ENCODE data around the gene ACSM3.
"Not testable (repeated sequence)": the region's sequence is repeated elsewhere in the genome, so short reads cannot be mapped to it uniquely, and the experiment has no call there.

ACSM3 gene

GRCh38 chr16:20763461-20764232, at the start of gene ACSM3:
Gene ACSM3 (plus strand): TSS chr16:20764014. CDS start chr16:20770035, 6,021 bp downstream.
- peaks cover 16% of the 10 kb centered on the region for H3K4me1 ChIP-seq (ENCODE audit: control insufficient read depth, insufficient read depth, low read length)
- no peaks in the 10 kb centered on the region for H3K9me3 ChIP-seq (ENCODE audit: control insufficient read depth, low read length)
- peak within 1 kb of the TSS; percentile 35 for H3K9ac ChIP-seq (ENCODE audit: low read length)
- peak within 1 kb of the TSS; percentile 78 for H3K4me3 ChIP-seq (ENCODE audit: low read length)
- DNase-seq (ENCODE audit: low read depth), result peak; percentile 90
- no peaks in the 10 kb centered on the region for H3K27me3 ChIP-seq (replicated peaks; ENCODE audit: control insufficient read depth, insufficient read depth, low read length)
- H3K36me3 ChIP-seq (ENCODE audit: control insufficient read depth, insufficient read depth, low read length, severe bottlenecking), result no peaks in the 10 kb centered on the region

- DNase-seq (ENCODE audit: low read depth); H3K9ac ChIP-seq (ENCODE audit: low read length); H3K4me3 ChIP-seq (ENCODE audit: low read length); H3K4me1 ChIP-seq (ENCODE audit: control insufficient read depth, insufficient read depth, low read length); H3K36me3 ChIP-seq (ENCODE audit: control insufficient read depth, insufficient read depth, low read length, severe bottlenecking); H3K9me3 ChIP-seq (ENCODE audit: control insufficient read depth, low read length); H3K27me3 ChIP-seq (replicated peaks; ENCODE audit: control insufficient read depth, insufficient read depth, low read length): not testable (repeated sequence)
Measured at GRCh38 chr16:20717718-20718117, 46.1 kb upstream of the ACSM3 start.

- no peak for DNase-seq (ENCODE audit: low read depth)
Measured at GRCh38 chr16:20720251-20720650, 43.6 kb upstream of the ACSM3 start.

GRCh38 chr16:20726661-20727060, 37.2 kb upstream of the ACSM3 start:
- no peaks in the 10 kb centered on the region for H3K27me3 ChIP-seq (replicated peaks; ENCODE audit: control insufficient read depth, insufficient read depth, low read length)
- H3K4me1 ChIP-seq (ENCODE audit: control insufficient read depth, insufficient read depth, low read length), result no peaks in the 10 kb centered on the region
- no peak for DNase-seq (ENCODE audit: low read depth)
- H3K9ac ChIP-seq (ENCODE audit: low read length), result no peak overlapping the region
- H3K4me3 ChIP-seq (ENCODE audit: low read length), result no peak overlapping the region
- H3K36me3 ChIP-seq (ENCODE audit: control insufficient read depth, insufficient read depth, low read length, severe bottlenecking), result peaks cover 3% of the 10 kb centered on the region
- no peaks in the 10 kb centered on the region for H3K9me3 ChIP-seq (ENCODE audit: control insufficient read depth, low read length)

More at GRCh38 chr16:20720251-20720650, 43.6 kb upstream of the ACSM3 start:
- Histone ChIP-seq H3K27me3 (replicated peaks; ENCODE audit: control insufficient read depth, insufficient read depth, low read length) (no peaks in the 10 kb centered on the region), H3K4me3 (ENCODE audit: low read length) (no peak overlapping the region), H3K36me3 (ENCODE audit: control insufficient read depth, insufficient read depth, low read length, severe bottlenecking) (no peaks in the 10 kb centered on the region), H3K4me1 (ENCODE audit: control insufficient read depth, insufficient read depth, low read length) (no peaks in the 10 kb centered on the region), H3K9ac (ENCODE audit: low read length) (no peak overlapping the region), H3K9me3 (ENCODE audit: control insufficient read depth, low read length) (no peaks in the 10 kb centered on the region)

- no peaks in the 10 kb centered on the region for H3K4me1 ChIP-seq (ENCODE audit: control insufficient read depth, insufficient read depth, low read length)
- H3K27me3 ChIP-seq (replicated peaks; ENCODE audit: control insufficient read depth, insufficient read depth, low read length), result no peaks in the 10 kb centered on the region
- DNase-seq (ENCODE audit: low read depth), result no peak
- H3K4me3 ChIP-seq (ENCODE audit: low read length), result no peak overlapping the region
- no peak overlapping the region for H3K9ac ChIP-seq (ENCODE audit: low read length)
- H3K9me3 ChIP-seq (ENCODE audit: control insufficient read depth, low read length), result no peaks in the 10 kb centered on the region
- H3K36me3 ChIP-seq (ENCODE audit: control insufficient read depth, insufficient read depth, low read length, severe bottlenecking), result peaks cover 3% of the 10 kb centered on the region
Measured at GRCh38 chr16:20727181-20727580, 36.6 kb upstream of the ACSM3 start.

- Histone ChIP-seq H3K4me3 (ENCODE audit: low read length) (no peak overlapping the region), H3K9me3 (ENCODE audit: control insufficient read depth, low read length) (no peaks in the 10 kb centered on the region), H3K9ac (ENCODE audit: low read length) (no peak overlapping the region), H3K4me1 (ENCODE audit: control insufficient read depth, insufficient read depth, low read length) (no peaks in the 10 kb centered on the region), H3K36me3 (ENCODE audit: control insufficient read depth, insufficient read depth, low read length, severe bottlenecking) (peaks cover 8% of the 10 kb centered on the region), H3K27me3 (replicated peaks; ENCODE audit: control insufficient read depth, insufficient read depth, low read length) (no peaks in the 10 kb centered on the region)
- no peak for DNase-seq (ENCODE audit: low read depth)
Measured at GRCh38 chr16:20729141-20729540, 34.7 kb upstream of the ACSM3 start.

- Histone ChIP-seq H3K36me3 (ENCODE audit: control insufficient read depth, insufficient read depth, low read length, severe bottlenecking) (peaks cover 54% of the 10 kb centered on the region), H3K27me3 (replicated peaks; ENCODE audit: control insufficient read depth, insufficient read depth, low read length) (no peaks in the 10 kb centered on the region), H3K9me3 (ENCODE audit: control insufficient read depth, low read length) (no peaks in the 10 kb centered on the region), H3K9ac (ENCODE audit: low read length) (no peak overlapping the region), H3K4me1 (ENCODE audit: control insufficient read depth, insufficient read depth, low read length) (peaks cover 16% of the 10 kb centered on the region), H3K4me3 (ENCODE audit: low read length) (no peak overlapping the region)
- no peak for DNase-seq (ENCODE audit: low read depth)
Measured at GRCh38 chr16:20734056-20734455, 29.8 kb upstream of the ACSM3 start.

GRCh38 chr16:20734782-20735181, 29.0 kb upstream of the ACSM3 start:
- H3K36me3 ChIP-seq (ENCODE audit: control insufficient read depth, insufficient read depth, low read length, severe bottlenecking), result peaks cover 54% of the 10 kb centered on the region
- no peaks in the 10 kb centered on the region for H3K9me3 ChIP-seq (ENCODE audit: control insufficient read depth, low read length)
- no peak overlapping the region for H3K4me3 ChIP-seq (ENCODE audit: low read length)
- no peak overlapping the region for H3K9ac ChIP-seq (ENCODE audit: low read length)
- DNase-seq (ENCODE audit: low read depth), result no peak
- H3K4me1 ChIP-seq (ENCODE audit: control insufficient read depth, insufficient read depth, low read length), result peaks cover 17% of the 10 kb centered on the region
- no peaks in the 10 kb centered on the region for H3K27me3 ChIP-seq (replicated peaks; ENCODE audit: control insufficient read depth, insufficient read depth, low read length)

- Histone ChIP-seq H3K4me1 (ENCODE audit: control insufficient read depth, insufficient read depth, low read length) (peaks cover 24% of the 10 kb centered on the region), H3K4me3 (ENCODE audit: low read length) (no peak overlapping the region), H3K9ac (ENCODE audit: low read length) (no peak overlapping the region), H3K27me3 (replicated peaks; ENCODE audit: control insufficient read depth, insufficient read depth, low read length) (no peaks in the 10 kb centered on the region), H3K9me3 (ENCODE audit: control insufficient read depth, low read length) (no peaks in the 10 kb centered on the region), H3K36me3 (ENCODE audit: control insufficient read depth, insufficient read depth, low read length, severe bottlenecking) (peaks cover 51% of the 10 kb centered on the region)
- DNase-seq (ENCODE audit: low read depth), result no peak
Measured at GRCh38 chr16:20735490-20735889, 28.3 kb upstream of the ACSM3 start.

- Histone ChIP-seq H3K9me3 (ENCODE audit: control insufficient read depth, low read length) (no peaks in the 10 kb centered on the region), H3K27me3 (replicated peaks; ENCODE audit: control insufficient read depth, insufficient read depth, low read length) (no peaks in the 10 kb centered on the region), H3K9ac (ENCODE audit: low read length) (peak overlapping the region; percentile 99), H3K4me3 (ENCODE audit: low read length) (peak overlapping the region; percentile 100), H3K36me3 (ENCODE audit: control insufficient read depth, insufficient read depth, low read length, severe bottlenecking) (peaks cover 37% of the 10 kb centered on the region), H3K4me1 (ENCODE audit: control insufficient read depth, insufficient read depth, low read length) (peaks cover 28% of the 10 kb centered on the region)
- DNase-seq (ENCODE audit: low read depth), result peak; percentile 36
Measured at GRCh38 chr16:20740007-20740883, 23.6 kb upstream of the ACSM3 start.

- peak overlapping the region; percentile 99 for H3K9ac ChIP-seq (ENCODE audit: low read length)
- peak; percentile 94 for DNase-seq (ENCODE audit: low read depth)
- H3K9me3 ChIP-seq (ENCODE audit: control insufficient read depth, low read length), result no peaks in the 10 kb centered on the region
- peaks cover 29% of the 10 kb centered on the region for H3K36me3 ChIP-seq (ENCODE audit: control insufficient read depth, insufficient read depth, low read length, severe bottlenecking)
- H3K4me1 ChIP-seq (ENCODE audit: control insufficient read depth, insufficient read depth, low read length), result peaks cover 21% of the 10 kb centered on the region
- no peaks in the 10 kb centered on the region for H3K27me3 ChIP-seq (replicated peaks; ENCODE audit: control insufficient read depth, insufficient read depth, low read length)
- peak overlapping the region; percentile 100 for H3K4me3 ChIP-seq (ENCODE audit: low read length)
Measured at GRCh38 chr16:20740901-20741521, 22.8 kb upstream of the ACSM3 start.
